ENCODE data around the gene GALNT2.

Gene GALNT2

GRCh38 chr1:230189824-230190223 lies 122.8 kb downstream of the GALNT2 start:
- H3K36me3 ChIP-seq (ENCODE audit: insufficient read depth, low read depth, low read length) = no peaks in the 10 kb centered on the region
- no peak overlapping the region for H3K27ac ChIP-seq (ENCODE audit: low read length)
- H3K4me3 ChIP-seq (ENCODE audit: low read length) = no peak overlapping the region
- H3K9ac ChIP-seq (ENCODE audit: low read depth, low read length) = no peak overlapping the region
- H3K9me3 ChIP-seq (ENCODE audit: insufficient read depth, low read depth, low read length) = no peaks in the 10 kb centered on the region
- peaks cover 25% of the 10 kb centered on the region for H3K4me1 ChIP-seq (ENCODE audit: insufficient read depth, low read length)
- H3K27me3 ChIP-seq (ENCODE audit: insufficient read depth, low read length) = no peaks in the 10 kb centered on the region

GRCh38 chr1:230191079-230191804 lies 124.2 kb downstream of the GALNT2 start:
- Histone ChIP-seq H3K27ac (ENCODE audit: low read length) (no peak overlapping the region), H3K9me3 (ENCODE audit: insufficient read depth, low read depth, low read length) (no peaks in the 10 kb centered on the region), H3K4me3 (ENCODE audit: low read length) (no peak overlapping the region), H3K27me3 (ENCODE audit: insufficient read depth, low read length) (no peaks in the 10 kb centered on the region), H3K4me1 (ENCODE audit: insufficient read depth, low read length) (peaks cover 12% of the 10 kb centered on the region), H3K36me3 (ENCODE audit: insufficient read depth, low read depth, low read length) (no peaks in the 10 kb centered on the region), H3K9ac (ENCODE audit: low read depth, low read length) (no peak overlapping the region)

GRCh38 chr1:230191855-230192254 lies 124.8 kb downstream of the GALNT2 start:
- no peak overlapping the region for H3K4me3 ChIP-seq (ENCODE audit: low read length)
- no peak overlapping the region for H3K27ac ChIP-seq (ENCODE audit: low read length)
- no peaks in the 10 kb centered on the region for H3K36me3 ChIP-seq (ENCODE audit: insufficient read depth, low read depth, low read length)
- H3K27me3 ChIP-seq (ENCODE audit: insufficient read depth, low read length) = no peaks in the 10 kb centered on the region
- peaks cover 6% of the 10 kb centered on the region for H3K4me1 ChIP-seq (ENCODE audit: insufficient read depth, low read length)
- H3K9me3 ChIP-seq (ENCODE audit: insufficient read depth, low read depth, low read length) = no peaks in the 10 kb centered on the region
- H3K9ac ChIP-seq (ENCODE audit: low read depth, low read length) = no peak overlapping the region

GRCh38 chr1:230194525-230194924 lies 127.5 kb downstream of the GALNT2 start:
- H3K9me3 ChIP-seq (ENCODE audit: insufficient read depth, low read depth, low read length) = no peaks in the 10 kb centered on the region
- peaks cover 4% of the 10 kb centered on the region for H3K4me1 ChIP-seq (ENCODE audit: insufficient read depth, low read length)
- H3K9ac ChIP-seq (ENCODE audit: low read depth, low read length) = no peak overlapping the region
- no peak overlapping the region for H3K27ac ChIP-seq (ENCODE audit: low read length)
- no peaks in the 10 kb centered on the region for H3K36me3 ChIP-seq (ENCODE audit: insufficient read depth, low read depth, low read length)
- H3K27me3 ChIP-seq (ENCODE audit: insufficient read depth, low read length) = no peaks in the 10 kb centered on the region
- no peak overlapping the region for H3K4me3 ChIP-seq (ENCODE audit: low read length)

- Histone ChIP-seq H3K4me3 (ENCODE audit: low read length) (no peak overlapping the region), H3K27me3 (ENCODE audit: insufficient read depth, low read length) (no peaks in the 10 kb centered on the region), H3K36me3 (ENCODE audit: insufficient read depth, low read depth, low read length) (no peaks in the 10 kb centered on the region), H3K9ac (ENCODE audit: low read depth, low read length) (no peak overlapping the region), H3K27ac (ENCODE audit: low read length) (no peak overlapping the region), H3K4me1 (ENCODE audit: insufficient read depth, low read length) (peaks cover 4% of the 10 kb centered on the region), H3K9me3 (ENCODE audit: insufficient read depth, low read depth, low read length) (no peaks in the 10 kb centered on the region)
Measured at GRCh38 chr1:230195199-230195598, 128.2 kb downstream of the GALNT2 start.

GRCh38 chr1:230196077-230196476 lies 129.0 kb downstream of the GALNT2 start:
- Histone ChIP-seq H3K9ac (ENCODE audit: low read depth, low read length) (no peak overlapping the region), H3K9me3 (ENCODE audit: insufficient read depth, low read depth, low read length) (no peaks in the 10 kb centered on the region), H3K27me3 (ENCODE audit: insufficient read depth, low read length) (no peaks in the 10 kb centered on the region), H3K27ac (ENCODE audit: low read length) (no peak overlapping the region), H3K36me3 (ENCODE audit: insufficient read depth, low read depth, low read length) (no peaks in the 10 kb centered on the region), H3K4me1 (ENCODE audit: insufficient read depth, low read length) (peaks cover 4% of the 10 kb centered on the region), H3K4me3 (ENCODE audit: low read length) (no peak overlapping the region)

GRCh38 chr1:230197644-230198567 lies 130.9 kb downstream of the GALNT2 start:
- Histone ChIP-seq H3K27me3 (ENCODE audit: insufficient read depth, low read length) (no peaks in the 10 kb centered on the region), H3K4me3 (ENCODE audit: low read length) (no peak overlapping the region), H3K9me3 (ENCODE audit: insufficient read depth, low read depth, low read length) (no peaks in the 10 kb centered on the region), H3K4me1 (ENCODE audit: insufficient read depth, low read length) (peaks cover under 1% of the 10 kb centered on the region), H3K36me3 (ENCODE audit: insufficient read depth, low read depth, low read length) (peaks cover 2% of the 10 kb centered on the region; the same call in 1 of the 2 replicates), H3K9ac (ENCODE audit: low read depth, low read length) (no peak overlapping the region), H3K27ac (ENCODE audit: low read length) (no peak overlapping the region)

GRCh38 chr1:230199034-230199433 lies 132.0 kb downstream of the GALNT2 start:
- Histone ChIP-seq H3K9ac (ENCODE audit: low read depth, low read length) (no peak overlapping the region), H3K27me3 (ENCODE audit: insufficient read depth, low read length) (no peaks in the 10 kb centered on the region), H3K27ac (ENCODE audit: low read length) (no peak overlapping the region), H3K36me3 (ENCODE audit: insufficient read depth, low read depth, low read length) (peaks cover 9% of the 10 kb centered on the region), H3K4me3 (ENCODE audit: low read length) (no peak overlapping the region), H3K4me1 (ENCODE audit: insufficient read depth, low read length) (no peaks in the 10 kb centered on the region; the same call in 1 of the 2 replicates), H3K9me3 (ENCODE audit: insufficient read depth, low read depth, low read length) (no peaks in the 10 kb centered on the region)

- no peaks in the 10 kb centered on the region; the same call in 1 of the 2 replicates for H3K4me1 ChIP-seq (ENCODE audit: insufficient read depth, low read length)
- H3K9me3 ChIP-seq (ENCODE audit: insufficient read depth, low read depth, low read length) = no peaks in the 10 kb centered on the region
- H3K27ac ChIP-seq (ENCODE audit: low read length) = no peak overlapping the region
- H3K4me3 ChIP-seq (ENCODE audit: low read length) = no peak overlapping the region
- no peaks in the 10 kb centered on the region for H3K27me3 ChIP-seq (ENCODE audit: insufficient read depth, low read length)
- peaks cover 9% of the 10 kb centered on the region for H3K36me3 ChIP-seq (ENCODE audit: insufficient read depth, low read depth, low read length)
- no peak overlapping the region for H3K9ac ChIP-seq (ENCODE audit: low read depth, low read length)
Measured at GRCh38 chr1:230199554-230199953, 132.5 kb downstream of the GALNT2 start.

- no peak overlapping the region for H3K9ac ChIP-seq (ENCODE audit: low read depth, low read length)
- H3K4me3 ChIP-seq (ENCODE audit: low read length) = no peak overlapping the region
- no peaks in the 10 kb centered on the region for H3K9me3 ChIP-seq (ENCODE audit: insufficient read depth, low read depth, low read length)
- no peaks in the 10 kb centered on the region; the same call in 1 of the 2 replicates for H3K4me1 ChIP-seq (ENCODE audit: insufficient read depth, low read length)
- H3K27ac ChIP-seq (ENCODE audit: low read length) = no peak overlapping the region
- no peaks in the 10 kb centered on the region for H3K27me3 ChIP-seq (ENCODE audit: insufficient read depth, low read length)
- peaks cover 9% of the 10 kb centered on the region for H3K36me3 ChIP-seq (ENCODE audit: insufficient read depth, low read depth, low read length)
Measured at GRCh38 chr1:230200276-230200675, 133.2 kb downstream of the GALNT2 start.

- no peaks in the 10 kb centered on the region for H3K27me3 ChIP-seq (ENCODE audit: insufficient read depth, low read length)
- H3K9ac ChIP-seq (ENCODE audit: low read depth, low read length) = no peak overlapping the region
- H3K9me3 ChIP-seq (ENCODE audit: insufficient read depth, low read depth, low read length) = no peaks in the 10 kb centered on the region
- peaks cover 9% of the 10 kb centered on the region for H3K36me3 ChIP-seq (ENCODE audit: insufficient read depth, low read depth, low read length)
- no peaks in the 10 kb centered on the region for H3K4me1 ChIP-seq (ENCODE audit: insufficient read depth, low read length)
- no peak overlapping the region for H3K4me3 ChIP-seq (ENCODE audit: low read length)
- no peak overlapping the region for H3K27ac ChIP-seq (ENCODE audit: low read length)
Measured at GRCh38 chr1:230201445-230201844, 134.4 kb downstream of the GALNT2 start.

- no peak overlapping the region for H3K4me3 ChIP-seq (ENCODE audit: low read length)
- H3K4me1 ChIP-seq (ENCODE audit: insufficient read depth, low read length) = no peaks in the 10 kb centered on the region; the same call in 1 of the 2 replicates
- no peak overlapping the region for H3K27ac ChIP-seq (ENCODE audit: low read length)
- H3K36me3 ChIP-seq (ENCODE audit: insufficient read depth, low read depth, low read length) = peaks cover 9% of the 10 kb centered on the region
- no peaks in the 10 kb centered on the region for H3K27me3 ChIP-seq (ENCODE audit: insufficient read depth, low read length)
- no peaks in the 10 kb centered on the region for H3K9me3 ChIP-seq (ENCODE audit: insufficient read depth, low read depth, low read length)
- H3K9ac ChIP-seq (ENCODE audit: low read depth, low read length) = no peak overlapping the region
Measured at GRCh38 chr1:230204842-230205241, 137.8 kb downstream of the GALNT2 start.

Measured in iPS-20b (cell line).